ENCODE measurements around the gene KIF17. TPM values are rescaled to one million over a fixed set of nuclear protein-coding genes. Genes with fewer than 3 reads are reported as not detected.

KIF17 gene
- total RNA-seq, 1 experiment from 2014 or later, result 5.1 TPM

DNA sequence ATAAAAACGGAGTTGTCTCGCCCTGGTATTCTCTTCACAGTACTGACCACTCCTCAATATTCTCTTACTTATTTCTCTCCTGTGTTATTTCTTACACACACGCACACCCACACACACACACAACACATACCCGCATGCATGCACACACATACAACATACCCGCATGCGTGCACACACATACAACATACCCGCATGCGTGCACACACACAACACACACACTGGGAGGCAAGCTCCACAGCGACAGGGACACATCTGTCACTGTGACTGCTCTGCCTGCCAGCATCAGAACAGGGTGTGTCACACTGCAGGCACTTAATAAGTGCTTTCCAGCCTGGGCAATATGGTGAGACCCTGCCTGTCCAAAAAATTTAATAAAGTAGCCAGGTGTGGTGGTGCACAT, 35.8 kb downstream of the KIF17 start:
- no peak for DNase-seq

More for the DNA sequence above, 35.8 kb downstream of the KIF17 start:
- Mint-ChIP-seq H3K4me3 (no peak overlapping the region), H3K36me3 (ENCODE audit: insufficient read depth in 1 of 3, low read depth in 3 of 3) (peaks cover 0 to 29% (median 9%) of the 10 kb centered on the region in 3 experiments), H3K27me3 (ENCODE audit: low read depth) (no peaks in the 10 kb centered on the region; the same call in 1 of the 2 replicates), H3K4me1 (peaks cover 3% of the 10 kb centered on the region in 2 experiments; a peak in 2 of 4 replicates), H3K27ac (no peak overlapping the region), H3K9me3 (no peaks in the 10 kb centered on the region)
- no peak overlapping the region for H3K18ac ChIP-seq (ENCODE audit: insufficient read length, low read depth, low read length)
- no peak overlapping the region for H2BK12ac ChIP-seq (ENCODE audit: insufficient read length, low read depth, low read length)
- no peak overlapping the region for H4K8ac ChIP-seq (replicated peaks; ENCODE audit: insufficient read length, low read depth, low read length)
- no peak overlapping the region for H3K23ac ChIP-seq (ENCODE audit: insufficient read length, low read depth, low read length)
- H3K27ac ChIP-seq (ENCODE audit: insufficient read length, low read depth, low read length), result no peak overlapping the region
- WGBS (ENCODE audit: extremely low coverage, insufficient read length, low lambda C conversion rate), result no CpG with 5 or more reads among the region's 9 CpGs
- H3K9ac ChIP-seq (ENCODE audit: extremely low read depth, insufficient read length, low read length), result no peak overlapping the region
- no peaks in the 10 kb centered on the region for H3K23me2 ChIP-seq (ENCODE audit: insufficient read length, low read depth, low read length, poor library complexity, severe bottlenecking)
- H2BK15ac ChIP-seq (ENCODE audit: low read depth, low read length), result no peak overlapping the region
- no peak overlapping the region for H4K5ac ChIP-seq (ENCODE audit: insufficient read length, low read depth, low read length)
- H4K20me1 ChIP-seq (ENCODE audit: control insufficient read depth, insufficient read depth, insufficient read length), result no peaks in the 10 kb centered on the region
- no peaks in the 10 kb centered on the region for H3K9me3 ChIP-seq (ENCODE audit: control insufficient read depth, low read depth, low read length)
- no peak overlapping the region for H4K91ac ChIP-seq (ENCODE audit: insufficient read length, low read depth, low read length)
- no peaks in the 10 kb centered on the region for H3K4me1 ChIP-seq (ENCODE audit: insufficient read depth, low read length)
- H3K27me3 ChIP-seq (ENCODE audit: insufficient read depth, low read length), result no peaks in the 10 kb centered on the region
- H3K4ac ChIP-seq (ENCODE audit: low read depth, low read length), result no peak overlapping the region
- no peak overlapping the region for H2BK5ac ChIP-seq (ENCODE audit: insufficient read length, low read length)
- no peak overlapping the region for H2AK5ac ChIP-seq (ENCODE audit: insufficient read length, low read length)
- H2AFZ ChIP-seq (ENCODE audit: low read length), result no peak overlapping the region
- no peak overlapping the region for H3K56ac ChIP-seq (ENCODE audit: insufficient read length, low read depth, low read length)
- no peak overlapping the region for H2BK20ac ChIP-seq (ENCODE audit: low read depth, low read length, poor library complexity, severe bottlenecking)
- TF ChIP-seq, protein P1, sequence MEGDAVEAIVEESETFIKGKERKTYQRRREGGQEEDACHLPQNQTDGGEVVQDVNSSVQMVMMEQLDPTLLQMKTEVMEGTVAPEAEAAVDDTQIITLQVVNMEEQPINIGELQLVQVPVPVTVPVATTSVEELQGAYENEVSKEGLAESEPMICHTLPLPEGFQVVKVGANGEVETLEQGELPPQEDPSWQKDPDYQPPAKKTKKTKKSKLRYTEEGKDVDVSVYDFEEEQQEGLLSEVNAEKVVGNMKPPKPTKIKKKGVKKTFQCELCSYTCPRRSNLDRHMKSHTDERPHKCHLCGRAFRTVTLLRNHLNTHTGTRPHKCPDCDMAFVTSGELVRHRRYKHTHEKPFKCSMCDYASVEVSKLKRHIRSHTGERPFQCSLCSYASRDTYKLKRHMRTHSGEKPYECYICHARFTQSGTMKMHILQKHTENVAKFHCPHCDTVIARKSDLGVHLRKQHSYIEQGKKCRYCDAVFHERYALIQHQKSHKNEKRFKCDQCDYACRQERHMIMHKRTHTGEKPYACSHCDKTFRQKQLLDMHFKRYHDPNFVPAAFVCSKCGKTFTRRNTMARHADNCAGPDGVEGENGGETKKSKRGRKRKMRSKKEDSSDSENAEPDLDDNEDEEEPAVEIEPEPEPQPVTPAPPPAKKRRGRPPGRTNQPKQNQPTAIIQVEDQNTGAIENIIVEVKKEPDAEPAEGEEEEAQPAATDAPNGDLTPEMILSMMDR (conservative IDR thresholded peaks at IDR 0.05), result no peak
- no peak overlapping the region for H3K4me2 ChIP-seq (ENCODE audit: insufficient read depth, insufficient read length, low read length)
- H3K14ac ChIP-seq (ENCODE audit: insufficient read depth, low read length), result no peak overlapping the region
- H2BK120ac ChIP-seq (ENCODE audit: low read depth, low read length, poor library complexity, severe bottlenecking), result no peak overlapping the region
- H3T11ph ChIP-seq (ENCODE audit: low read length), result no peak overlapping the region
- no peaks in the 10 kb centered on the region for H3K79me1 ChIP-seq (ENCODE audit: insufficient read depth, low read depth, low read length, poor library complexity, severe bottlenecking)
- H3K79me2 ChIP-seq (ENCODE audit: insufficient read depth, low read length), result no peaks in the 10 kb centered on the region

Data from H9 (cell line).